Measurements from ENCODE around the gene SETD2.
"Not testable (repeated sequence)": the region's sequence is repeated elsewhere in the genome, so short reads cannot be mapped to it uniquely, and the experiment has no call there.

The SETD2 gene

DNA sequence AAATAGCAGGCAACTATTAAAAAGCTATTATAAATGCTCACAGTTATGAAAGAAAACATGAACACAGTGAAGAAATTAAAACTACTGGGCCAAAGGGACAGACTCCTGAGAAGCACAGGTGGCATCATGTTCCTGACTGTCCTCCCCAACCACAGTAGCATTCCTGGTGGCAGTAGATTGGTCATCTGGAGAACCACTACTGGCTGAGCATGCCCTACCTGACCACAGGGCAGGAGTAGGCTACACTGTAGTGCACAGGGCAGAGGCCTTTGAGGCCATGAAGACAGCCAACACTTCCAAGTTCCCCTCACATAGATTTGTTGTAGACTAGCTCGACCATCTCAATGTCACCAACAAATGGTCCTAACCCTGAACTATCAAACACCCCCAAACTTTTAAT lies 135.2 kb downstream of the SETD2 start:
- H3K4me3 ChIP-seq (ENCODE audit: low read depth, low read length): no peak overlapping the region
- TF ChIP-seq POLR2A (IDR thresholded peaks at IDR 0.05; ENCODE audit: extremely low read depth, insufficient read length): no peak
- TF ChIP-seq, protein P1, sequence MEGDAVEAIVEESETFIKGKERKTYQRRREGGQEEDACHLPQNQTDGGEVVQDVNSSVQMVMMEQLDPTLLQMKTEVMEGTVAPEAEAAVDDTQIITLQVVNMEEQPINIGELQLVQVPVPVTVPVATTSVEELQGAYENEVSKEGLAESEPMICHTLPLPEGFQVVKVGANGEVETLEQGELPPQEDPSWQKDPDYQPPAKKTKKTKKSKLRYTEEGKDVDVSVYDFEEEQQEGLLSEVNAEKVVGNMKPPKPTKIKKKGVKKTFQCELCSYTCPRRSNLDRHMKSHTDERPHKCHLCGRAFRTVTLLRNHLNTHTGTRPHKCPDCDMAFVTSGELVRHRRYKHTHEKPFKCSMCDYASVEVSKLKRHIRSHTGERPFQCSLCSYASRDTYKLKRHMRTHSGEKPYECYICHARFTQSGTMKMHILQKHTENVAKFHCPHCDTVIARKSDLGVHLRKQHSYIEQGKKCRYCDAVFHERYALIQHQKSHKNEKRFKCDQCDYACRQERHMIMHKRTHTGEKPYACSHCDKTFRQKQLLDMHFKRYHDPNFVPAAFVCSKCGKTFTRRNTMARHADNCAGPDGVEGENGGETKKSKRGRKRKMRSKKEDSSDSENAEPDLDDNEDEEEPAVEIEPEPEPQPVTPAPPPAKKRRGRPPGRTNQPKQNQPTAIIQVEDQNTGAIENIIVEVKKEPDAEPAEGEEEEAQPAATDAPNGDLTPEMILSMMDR (IDR thresholded peaks at IDR 0.05; ENCODE audit: low read depth, low read length): no peak
- TF ChIP-seq, protein P2, sequence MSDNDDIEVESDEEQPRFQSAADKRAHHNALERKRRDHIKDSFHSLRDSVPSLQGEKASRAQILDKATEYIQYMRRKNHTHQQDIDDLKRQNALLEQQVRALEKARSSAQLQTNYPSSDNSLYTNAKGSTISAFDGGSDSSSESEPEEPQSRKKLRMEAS (IDR thresholded peaks at IDR 0.05; ENCODE audit: low read depth, low read length): no peak
- TF ChIP-seq MYC (IDR thresholded peaks at IDR 0.05; ENCODE audit: low read depth, low read length): no peak
- no peak for DNase-seq (ENCODE audit: low read depth)

DNA sequence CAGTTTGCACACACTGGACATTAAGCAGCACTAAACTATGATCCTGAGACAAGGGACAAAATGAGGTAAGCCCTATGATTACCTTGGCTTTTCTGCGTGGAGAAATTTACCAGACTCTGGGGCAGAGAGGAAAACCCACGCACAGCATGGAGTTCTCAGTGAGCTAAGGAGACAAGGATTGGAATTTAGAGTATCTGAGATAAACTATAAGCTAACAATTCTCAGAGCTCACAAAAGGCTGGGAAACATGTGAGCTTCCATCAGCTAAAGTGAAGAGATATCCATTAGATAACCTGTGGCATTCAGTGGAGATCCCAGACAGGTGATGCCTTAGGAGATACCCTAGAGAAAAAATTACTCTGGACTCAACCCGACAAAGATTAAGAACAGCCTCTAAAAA lies 135.8 kb downstream of the SETD2 start:
- TF ChIP-seq, protein P2 (IDR thresholded peaks at IDR 0.05; ENCODE audit: low read depth, low read length): no peak
- TF ChIP-seq, protein P1 (IDR thresholded peaks at IDR 0.05; ENCODE audit: low read depth, low read length): no peak
- no peak for TF ChIP-seq POLR2A (IDR thresholded peaks at IDR 0.05; ENCODE audit: extremely low read depth, insufficient read length)
- no peak for TF ChIP-seq MYC (IDR thresholded peaks at IDR 0.05; ENCODE audit: low read depth, low read length)
- no peak for DNase-seq (ENCODE audit: low read depth)
- H3K4me3 ChIP-seq (ENCODE audit: low read depth, low read length): no peak overlapping the region

DNA sequence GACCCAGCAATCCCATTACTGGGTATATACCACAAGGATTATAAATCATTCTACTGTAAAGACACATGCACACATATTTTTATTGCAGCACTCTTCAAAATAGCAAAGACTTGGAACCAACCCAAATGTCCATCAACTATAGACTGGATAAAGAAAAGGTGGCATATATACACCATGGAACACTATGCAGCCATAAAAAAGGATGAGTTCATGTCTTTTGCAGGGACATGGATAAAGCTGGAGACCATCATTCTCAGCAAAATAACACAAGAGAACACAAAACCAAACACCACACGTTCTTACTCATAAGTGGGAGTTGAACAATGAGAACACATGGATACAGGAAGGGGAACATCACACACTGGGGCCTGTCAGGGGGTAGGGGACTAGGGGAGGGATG lies 137.5 kb downstream of the SETD2 start:
- DNase-seq (ENCODE audit: low read depth); H3K4me3 ChIP-seq (ENCODE audit: low read depth, low read length): not testable (repeated sequence)

DNA sequence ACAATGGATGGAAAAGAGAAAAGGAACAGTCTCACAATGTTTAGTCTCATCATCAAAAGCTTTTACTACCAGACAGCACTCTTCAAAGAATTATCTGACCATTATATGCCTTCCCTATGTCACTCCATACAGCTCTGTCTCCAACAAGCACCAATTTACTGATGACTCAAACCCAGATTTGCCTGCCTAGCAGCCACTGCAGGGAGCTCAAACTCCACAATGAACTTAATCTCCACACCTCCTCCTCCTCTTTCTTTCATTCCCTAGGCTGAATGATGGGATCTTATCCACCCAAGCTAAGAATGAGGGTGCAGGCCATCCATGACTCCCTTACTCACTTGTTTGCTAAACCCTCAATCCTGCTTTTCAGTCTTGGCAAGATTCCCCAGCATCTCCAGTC lies 139.0 kb downstream of the SETD2 start:
- no peak for TF ChIP-seq POLR2A (IDR thresholded peaks at IDR 0.05; ENCODE audit: extremely low read depth, insufficient read length)
- TF ChIP-seq, protein P1 (IDR thresholded peaks at IDR 0.05; ENCODE audit: low read depth, low read length): no peak
- TF ChIP-seq, protein P2 (IDR thresholded peaks at IDR 0.05; ENCODE audit: low read depth, low read length): no peak
- TF ChIP-seq MYC (IDR thresholded peaks at IDR 0.05; ENCODE audit: low read depth, low read length): no peak
- H3K4me3 ChIP-seq (ENCODE audit: low read depth, low read length): no peak overlapping the region
- no peak for DNase-seq (ENCODE audit: low read depth)

DNA sequence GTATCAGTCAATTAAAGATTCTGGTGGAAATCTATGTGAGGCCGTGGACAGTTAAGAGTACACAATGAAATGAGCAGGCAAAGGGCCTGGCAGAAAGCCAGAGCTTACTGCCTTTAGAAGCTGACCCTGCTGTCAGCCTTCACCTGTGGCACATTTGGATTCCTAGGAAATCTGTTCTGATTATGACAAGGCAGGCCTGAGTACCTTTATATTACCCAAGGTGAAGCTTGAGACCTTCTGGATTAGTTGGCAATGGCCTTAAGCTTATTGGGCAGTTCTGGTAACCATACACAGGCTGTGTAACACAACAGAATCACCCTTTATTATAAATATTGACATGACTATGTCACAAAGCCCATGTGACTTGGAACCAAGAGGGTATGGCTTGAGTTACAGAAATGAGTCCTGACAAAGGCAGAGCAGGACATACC lies 141.3 kb downstream of the SETD2 start:
- TF ChIP-seq MYC (IDR thresholded peaks at IDR 0.05; ENCODE audit: low read depth, low read length) (no peak), POLR2A (IDR thresholded peaks at IDR 0.05; ENCODE audit: extremely low read depth, insufficient read length) (no peak)
- TF ChIP-seq, protein P2 (IDR thresholded peaks at IDR 0.05; ENCODE audit: low read depth, low read length): no peak
- TF ChIP-seq, protein P1 (IDR thresholded peaks at IDR 0.05; ENCODE audit: low read depth, low read length): no peak
- H3K4me3 ChIP-seq (ENCODE audit: low read depth, low read length): no peak overlapping the region
- no peak for DNase-seq (ENCODE audit: low read depth)

DNA sequence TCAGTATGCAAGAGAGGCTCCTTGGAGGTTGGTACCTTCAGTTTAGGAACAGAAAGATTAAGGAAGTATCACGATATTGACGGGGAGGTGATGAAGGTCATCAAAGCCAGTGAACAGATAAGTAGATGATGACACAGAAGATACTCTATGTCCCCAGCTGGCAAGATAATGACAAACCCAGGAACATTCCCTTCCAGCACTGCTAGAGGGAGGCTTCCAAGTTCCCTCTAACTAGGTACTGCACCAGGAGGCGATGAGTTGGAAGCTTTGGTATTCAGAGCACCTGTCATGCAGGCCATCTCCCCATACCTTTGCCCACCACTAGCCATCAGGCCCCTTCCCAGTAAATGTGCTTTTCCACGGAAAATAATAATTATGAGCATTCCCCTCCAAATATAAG lies 143.6 kb downstream of the SETD2 start:
- H3K4me3 ChIP-seq (ENCODE audit: low read depth, low read length): no peak overlapping the region
- TF ChIP-seq, protein P1 (IDR thresholded peaks at IDR 0.05; ENCODE audit: low read depth, low read length): no peak
- TF ChIP-seq, protein P2 (IDR thresholded peaks at IDR 0.05; ENCODE audit: low read depth, low read length): no peak
- TF ChIP-seq POLR2A (IDR thresholded peaks at IDR 0.05; ENCODE audit: extremely low read depth, insufficient read length) (no peak), MYC (IDR thresholded peaks at IDR 0.05; ENCODE audit: low read depth, low read length) (no peak)
- no peak for DNase-seq (ENCODE audit: low read depth)

Data from NB4 (cell line).